ENCODE measurements around the gene LRRC23.
A peak's percentile ranks its signal among the peaks of the same experiment; 100 is the strongest.
"Not testable (repeated sequence)": the region's sequence is repeated elsewhere in the genome, so short reads cannot be mapped to it uniquely, and the experiment has no call there.

The LRRC23 gene

GRCh38 chr12:6872073-6873048 lies 32.3 kb upstream of the LRRC23 start:
- DNase-seq (ENCODE audit: low spot score): peak; percentile 86

- peak; percentile 91 for DNase-seq (ENCODE audit: low spot score)
These were observed 31.3 kb upstream of the LRRC23 start, which contains the start of gene SPSB2 for GRCh38 chr12:6873094-6874014. TSS of gene SPSB2 (minus strand) at chr12:6873303. CDS start at chr12:6872901, 402 bp downstream.

GRCh38 chr12:6874015-6874368 lies 30.6 kb upstream of the LRRC23 start:
- not testable (repeated sequence) for DNase-seq (ENCODE audit: low spot score)

- DNase-seq (ENCODE audit: low spot score): not testable (repeated sequence)
These were observed 24.8 kb upstream of the LRRC23 start for GRCh38 chr12:6879824-6880223.

GRCh38 chr12:6883252-6883651 lies 21.4 kb upstream of the LRRC23 start:
- DNase-seq (ENCODE audit: low spot score): no peak

- no peak for DNase-seq (ENCODE audit: low spot score)
These were observed 20.9 kb upstream of the LRRC23 start for GRCh38 chr12:6883683-6884082.

- DNase-seq (ENCODE audit: low spot score): no peak
These were observed 20.1 kb upstream of the LRRC23 start for GRCh38 chr12:6884539-6884938.

GRCh38 chr12:6886206-6886999 lies 18.2 kb upstream of the LRRC23 start:
- DNase-seq (ENCODE audit: low spot score): not testable (repeated sequence)

GRCh38 chr12:6887460-6887859 lies 17.2 kb upstream of the LRRC23 start:
- DNase-seq (ENCODE audit: low spot score): no peak

- DNase-seq (ENCODE audit: low spot score): no peak
These were observed 16.3 kb upstream of the LRRC23 start for GRCh38 chr12:6888360-6888759.

GRCh38 chr12:6888794-6889193 lies 15.8 kb upstream of the LRRC23 start:
- not testable (repeated sequence) for DNase-seq (ENCODE audit: low spot score)

GRCh38 chr12:6889775-6890573 lies 14.6 kb upstream of the LRRC23 start:
- DNase-seq (ENCODE audit: low spot score): not testable (repeated sequence)

- DNase-seq (ENCODE audit: low spot score): peak; percentile 86
These were observed 13.6 kb upstream of the LRRC23 start for GRCh38 chr12:6890789-6891645.

- DNase-seq (ENCODE audit: low spot score): no peak
These were observed 13.0 kb upstream of the LRRC23 start for GRCh38 chr12:6891646-6892001.

GRCh38 chr12:6892683-6893082 lies 11.9 kb upstream of the LRRC23 start:
- not testable (repeated sequence) for DNase-seq (ENCODE audit: low spot score)

GRCh38 chr12:6894321-6894720 lies 10.3 kb upstream of the LRRC23 start:
- DNase-seq (ENCODE audit: low spot score): no peak

- DNase-seq (ENCODE audit: low spot score): no peak
These were observed 7.7 kb upstream of the LRRC23 start for GRCh38 chr12:6896846-6897435.

GRCh38 chr12:6899427-6899826 lies 5.2 kb upstream of the LRRC23 start:
- DNase-seq (ENCODE audit: low spot score): no peak

GRCh38 chr12:6899837-6900519 lies 4.6 kb upstream of the LRRC23 start:
- no peak for DNase-seq (ENCODE audit: low spot score)

Measured in HuH-7.5 (cell line).